GM11168 (cell line): ENCODE measurements around the gene NEK2.
"Not testable (repeated sequence)": the region's sequence is repeated elsewhere in the genome, so short reads cannot be mapped to it uniquely, and the experiment has no call there.

ENCODE experiments used
- in situ Hi-C: fragments of 300-500 bp; cut with MboI; formaldehyde crosslinking; loops from one replicate; pipeline ENCODE4 v1.12.0; 2022; ENCODE audit warnings: low sequenced_read_pairs; ENCODE audit not compliant: unreplicated experiment

The NEK2 gene

GRCh38 chr1:211675230-211676105, at the start of gene NEK2:
Gene NEK2 (minus strand): TSS chr1:211675621. CDS start chr1:211675479, 142 bp downstream.
- in situ Hi-C loops, result loop anchor here (25.0 kb wide), 1 partner anchor 362 kb away; the partner anchor contains the start of genes DTL and INTS7

GRCh38 chr1:211724687-211725196, 49.3 kb upstream of the NEK2 start:
- in situ Hi-C loops, result no loop called here

GRCh38 chr1:211723273-211723672, 47.9 kb upstream of the NEK2 start:
- in situ Hi-C loops, result no loop called here

GRCh38 chr1:211722277-211723175, 47.1 kb upstream of the NEK2 start:
- in situ Hi-C loops, result no loop called here

GRCh38 chr1:211716555-211716954, 41.1 kb upstream of the NEK2 start:
- in situ Hi-C loops, result not testable (repeated sequence)

- in situ Hi-C loops, result no loop called here
Measured at GRCh38 chr1:211715971-211716370, 40.5 kb upstream of the NEK2 start.

GRCh38 chr1:211714154-211714553, 38.7 kb upstream of the NEK2 start:
- in situ Hi-C loops, result no loop called here

- in situ Hi-C loops, result no loop called here
Measured at GRCh38 chr1:211713231-211713630, 37.8 kb upstream of the NEK2 start.

- in situ Hi-C loops, result no loop called here
Measured at GRCh38 chr1:211711315-211711705, 35.9 kb upstream of the NEK2 start.

- in situ Hi-C loops, result no loop called here
Measured at GRCh38 chr1:211710566-211711314, 35.3 kb upstream of the NEK2 start.

- in situ Hi-C loops, result loop anchor here (10.0 kb wide), 1 partner anchor 126 kb away; the partner anchor contains the start of gene LPGAT1
Measured at GRCh38 chr1:211708926-211709325, 33.5 kb upstream of the NEK2 start.

GRCh38 chr1:211708006-211708405, 32.6 kb upstream of the NEK2 start:
- in situ Hi-C loops, result loop anchor here (10.0 kb wide), 1 partner anchor 127 kb away; the partner anchor contains the start of gene LPGAT1

GRCh38 chr1:211705467-211706091, 30.2 kb upstream of the NEK2 start:
- in situ Hi-C loops, result loop anchor here (10.0 kb wide), 1 partner anchor 129 kb away; the partner anchor contains the start of gene LPGAT1

- in situ Hi-C loops, result loop anchor here (10.0 kb wide), 1 partner anchor 130 kb away; the partner anchor contains the start of gene LPGAT1
Measured at GRCh38 chr1:211704543-211704942, 29.1 kb upstream of the NEK2 start.

- in situ Hi-C loops, result loop anchor here (10.0 kb wide), 1 partner anchor 131 kb away; the partner anchor contains the start of gene LPGAT1
Measured at GRCh38 chr1:211703812-211704537, 28.6 kb upstream of the NEK2 start.

- in situ Hi-C loops, result loop anchor here (10.0 kb wide), 1 partner anchor 133 kb away; the partner anchor contains the start of gene LPGAT1
Measured at GRCh38 chr1:211701733-211702132, 26.3 kb upstream of the NEK2 start.

- in situ Hi-C loops, result loop anchor here (25.0 kb wide), 1 partner anchor 338 kb away; the partner anchor contains the start of genes DTL and INTS7
Measured at GRCh38 chr1:211699059-211699458, 23.6 kb upstream of the NEK2 start.
